HG02852 (cell line): ENCODE results near the gene FUS.

Experiments used
- ATAC-seq: cut with Tn5 transposase; IDR thresholded peaks from one replicate; pipeline ENCODE4 v1.9.1; 2021; ENCODE audit warnings: mild to moderate bottlenecking, moderate library complexity; ENCODE audit not compliant: unreplicated experiment

The FUS gene

GRCh38 chr16:31200821-31201568 is 21.1 kb downstream of the FUS start:
- ATAC-seq: no peak

- ATAC-seq: peak; percentile 59
Observed at GRCh38 chr16:31201582-31202413, 21.9 kb downstream of the FUS start.

- peak; percentile 36 for ATAC-seq
Observed at GRCh38 chr16:31202414-31203375, 22.8 kb downstream of the FUS start, which contains the start of gene PYCARD. TSS of gene PYCARD (minus strand) at chr16:31202760. CDS start at chr16:31202690, 70 bp downstream.

- ATAC-seq: no peak
Observed at GRCh38 chr16:31204871-31205666, 25.1 kb downstream of the FUS start.

GRCh38 chr16:31206776-31207175 is 26.8 kb downstream of the FUS start:
- ATAC-seq: no peak

DNA sequence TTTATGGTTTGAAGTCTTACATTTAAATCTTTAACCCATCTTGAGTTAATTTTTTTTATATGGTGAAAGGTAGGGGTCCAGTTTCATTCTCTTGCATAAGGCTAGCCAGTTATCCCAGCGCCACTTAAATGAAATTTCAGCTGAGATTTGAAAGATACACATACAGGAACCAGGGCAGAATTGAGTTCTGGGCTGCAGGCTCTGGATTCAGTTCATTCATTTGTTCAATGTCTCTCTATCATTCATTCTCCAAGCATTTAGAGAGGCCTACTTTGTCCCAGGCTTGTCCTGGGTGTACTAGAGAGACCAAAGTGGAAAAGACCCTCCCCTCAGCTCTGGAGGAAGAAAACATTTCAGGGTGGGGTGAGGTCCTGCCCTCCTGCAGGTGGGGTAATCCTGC is 33.4 kb downstream of the FUS start:
- no peak for ATAC-seq

DNA sequence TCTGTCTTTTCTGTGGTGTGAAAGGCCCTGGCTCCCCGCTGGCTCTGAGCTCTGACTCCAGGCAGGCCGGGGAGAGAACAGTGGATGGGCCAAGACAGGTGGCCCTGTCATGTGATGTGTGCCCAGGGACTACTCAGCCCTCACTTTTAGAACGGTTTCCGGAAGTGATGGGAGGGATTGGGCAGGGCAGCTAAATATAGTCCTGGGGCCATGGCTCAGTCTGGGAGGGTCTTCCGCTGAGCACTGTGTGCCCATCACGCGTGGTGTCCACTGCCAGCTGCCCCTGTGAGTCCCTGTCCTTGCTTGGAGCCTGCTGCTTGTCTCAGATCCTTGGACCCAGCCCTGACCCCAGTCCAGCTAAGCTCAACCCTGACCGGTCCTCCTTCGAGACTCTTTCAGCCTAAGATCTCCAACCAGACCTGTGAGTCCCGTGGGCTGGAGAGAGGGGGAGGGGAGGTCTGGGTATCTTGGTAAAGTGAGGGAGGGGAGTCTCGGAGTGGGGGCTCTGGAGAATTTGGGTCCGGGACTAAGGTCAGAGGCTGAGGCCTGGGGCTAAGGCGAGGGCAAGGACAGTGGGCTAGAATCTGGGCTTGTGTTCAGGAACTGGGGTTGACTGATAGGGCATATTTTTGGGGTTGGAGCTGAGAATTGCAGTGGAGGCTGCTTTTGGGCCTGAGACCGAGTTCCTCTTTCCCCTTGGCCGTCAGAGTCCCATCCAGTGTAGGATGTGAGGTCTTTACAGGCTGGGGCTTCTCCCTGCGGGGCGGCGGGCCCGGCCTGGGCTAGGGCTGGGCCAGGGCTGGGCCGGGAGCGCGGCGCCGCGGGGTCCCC is 34.2 kb downstream of the FUS start, which contains the start of gene TRIM72:
TRIM72 (plus strand) TSS at position 243 of the 831 bp plus-strand sequence. CDS start 620 bp downstream, outside the sequence.
- no peak for ATAC-seq

- ATAC-seq: no peak
Observed at GRCh38 chr16:31214708-31215286, 34.9 kb downstream of the FUS start.

GRCh38 chr16:31215287-31216162 is 35.6 kb downstream of the FUS start:
- no peak for ATAC-seq

GRCh38 chr16:31216422-31217135 is 36.6 kb downstream of the FUS start, which contains the start of gene PYDC1:
TSS of gene PYDC1 (minus strand) at chr16:31217135. CDS start at chr16:31217028, 107 bp downstream.
- no peak for ATAC-seq

DNA sequence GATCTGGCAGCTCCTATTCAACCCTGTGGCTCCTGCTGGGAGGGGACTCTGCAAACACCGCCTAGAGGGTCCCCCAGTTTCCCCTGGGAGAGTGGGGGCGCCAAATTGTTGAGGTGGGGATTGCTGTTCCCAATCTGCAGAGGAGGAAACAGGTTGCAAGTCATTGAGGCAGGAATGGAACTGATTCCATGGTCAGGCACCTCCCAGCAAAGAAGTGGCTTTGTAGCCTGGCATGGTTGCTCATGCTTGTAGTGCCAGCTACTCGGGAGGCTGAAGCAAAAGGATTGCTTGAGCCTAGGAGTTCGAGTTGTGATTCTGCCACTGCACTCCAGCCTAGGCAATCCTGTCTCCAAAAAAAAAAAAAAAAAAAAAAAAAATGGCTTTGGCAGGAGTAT is 37.2 kb downstream of the FUS start:
- no peak for ATAC-seq

DNA sequence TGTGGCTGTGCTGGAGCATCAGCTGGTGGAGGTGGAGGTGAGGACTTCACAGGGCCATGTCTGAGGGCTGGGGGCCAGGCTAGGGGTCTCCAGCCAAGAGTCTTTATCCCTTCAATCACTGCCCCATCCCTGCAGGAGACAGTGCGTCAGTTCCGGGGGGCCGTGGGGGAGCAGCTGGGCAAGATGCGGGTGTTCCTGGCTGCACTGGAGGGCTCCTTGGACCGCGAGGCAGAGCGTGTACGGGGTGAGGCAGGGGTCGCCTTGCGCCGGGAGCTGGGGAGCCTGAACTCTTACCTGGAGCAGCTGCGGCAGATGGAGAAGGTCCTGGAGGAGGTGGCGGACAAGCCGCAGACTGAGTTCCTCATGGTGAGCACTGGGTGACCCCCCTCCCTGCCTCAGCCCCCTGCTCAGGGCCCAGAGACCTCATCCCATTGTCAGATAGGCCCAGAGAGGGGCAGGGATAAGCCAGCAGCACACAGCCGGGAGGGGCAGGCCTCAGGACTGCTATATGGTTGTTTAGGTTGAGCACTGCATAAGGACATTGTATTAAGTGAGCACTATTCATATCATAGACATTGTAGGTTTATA is 39.3 kb downstream of the FUS start:
- no peak for ATAC-seq

GRCh38 chr16:31221357-31222160 is 41.6 kb downstream of the FUS start:
- ATAC-seq: no peak

- no peak for ATAC-seq
Observed at GRCh38 chr16:31223044-31223443, 43.1 kb downstream of the FUS start.

DNA sequence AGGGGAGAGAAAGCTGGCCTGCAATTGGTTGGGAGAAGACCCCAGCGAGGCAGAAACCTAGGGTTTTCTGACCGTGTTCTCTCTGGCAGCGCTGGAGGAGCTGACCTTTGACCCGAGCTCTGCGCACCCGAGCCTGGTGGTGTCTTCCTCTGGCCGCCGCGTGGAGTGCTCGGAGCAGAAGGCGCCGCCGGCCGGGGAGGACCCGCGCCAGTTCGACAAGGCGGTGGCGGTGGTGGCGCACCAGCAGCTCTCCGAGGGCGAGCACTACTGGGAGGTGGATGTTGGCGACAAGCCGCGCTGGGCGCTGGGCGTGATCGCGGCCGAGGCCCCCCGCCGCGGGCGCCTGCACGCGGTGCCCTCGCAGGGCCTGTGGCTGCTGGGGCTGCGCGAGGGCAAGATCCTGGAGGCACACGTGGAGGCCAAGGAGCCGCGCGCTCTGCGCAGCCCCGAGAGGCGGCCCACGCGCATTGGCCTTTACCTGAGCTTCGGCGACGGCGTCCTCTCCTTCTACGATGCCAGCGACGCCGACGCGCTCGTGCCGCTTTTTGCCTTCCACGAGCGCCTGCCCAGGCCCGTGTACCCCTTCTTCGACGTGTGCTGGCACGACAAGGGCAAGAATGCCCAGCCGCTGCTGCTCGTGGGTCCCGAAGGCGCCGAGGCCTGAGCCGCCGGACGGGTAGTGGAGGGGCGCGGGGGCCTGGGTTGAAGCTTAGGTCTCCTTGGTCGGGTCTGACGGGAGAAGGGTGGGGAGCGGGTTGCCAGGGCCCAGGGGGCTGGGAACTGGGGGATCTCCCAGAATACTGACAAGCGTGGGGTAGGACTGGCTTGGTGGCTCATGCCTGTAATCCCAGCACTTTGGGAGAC is 44.4 kb downstream of the FUS start:
- no peak for ATAC-seq
